ENCODE data around the gene XXYLT1.

Gene XXYLT1

GRCh38 chr3:195025884-195026200, 245.1 kb downstream of the XXYLT1 start:
- DNase-seq (ENCODE audit: low read depth) = no peak

DNA sequence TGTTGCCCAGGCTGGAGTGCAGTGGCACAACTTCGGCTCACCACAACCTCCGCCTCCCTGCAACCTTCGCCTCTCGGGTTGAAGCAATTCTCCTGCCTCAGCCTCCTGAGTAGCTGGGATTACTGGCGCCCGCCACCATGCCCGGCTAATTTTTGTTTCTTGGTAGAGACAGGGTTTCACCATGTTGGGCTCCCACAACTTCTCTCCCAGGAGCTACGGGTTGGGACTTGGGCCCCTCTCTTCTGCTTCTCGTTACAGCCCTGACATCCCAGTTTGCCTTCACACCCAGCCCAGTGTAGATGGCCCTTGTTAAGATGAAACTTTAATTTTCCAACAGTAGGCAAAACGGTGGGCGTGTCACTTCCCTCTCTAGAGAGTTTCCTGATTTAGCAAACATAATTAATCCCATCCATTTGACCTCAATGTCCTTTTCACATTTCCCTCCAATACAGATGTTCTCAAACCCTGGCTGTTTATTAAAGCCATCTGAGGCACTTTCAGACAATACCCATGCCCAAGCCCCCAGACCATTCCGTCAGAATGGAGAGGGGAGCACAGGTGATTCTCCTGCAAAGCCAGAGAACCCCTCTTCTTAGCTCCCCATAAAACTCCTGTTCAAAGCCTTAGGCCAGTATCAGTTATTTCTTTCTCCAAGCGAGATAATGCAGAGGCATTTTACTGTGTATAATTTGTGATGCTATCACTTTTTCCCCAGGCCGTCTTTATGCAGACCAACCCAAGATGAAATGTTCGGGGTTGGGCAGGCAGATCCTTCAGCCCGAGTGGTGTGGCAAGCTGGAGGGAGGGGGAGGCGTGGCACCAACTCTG, 245.7 kb downstream of the XXYLT1 start:
- no peak for DNase-seq (ENCODE audit: low read depth)

GRCh38 chr3:195023989-195024388, 247.0 kb downstream of the XXYLT1 start:
- DNase-seq (ENCODE audit: low read depth) = no peak

GRCh38 chr3:195023576-195023975, 247.4 kb downstream of the XXYLT1 start:
- no peak for DNase-seq (ENCODE audit: low read depth)

DNA sequence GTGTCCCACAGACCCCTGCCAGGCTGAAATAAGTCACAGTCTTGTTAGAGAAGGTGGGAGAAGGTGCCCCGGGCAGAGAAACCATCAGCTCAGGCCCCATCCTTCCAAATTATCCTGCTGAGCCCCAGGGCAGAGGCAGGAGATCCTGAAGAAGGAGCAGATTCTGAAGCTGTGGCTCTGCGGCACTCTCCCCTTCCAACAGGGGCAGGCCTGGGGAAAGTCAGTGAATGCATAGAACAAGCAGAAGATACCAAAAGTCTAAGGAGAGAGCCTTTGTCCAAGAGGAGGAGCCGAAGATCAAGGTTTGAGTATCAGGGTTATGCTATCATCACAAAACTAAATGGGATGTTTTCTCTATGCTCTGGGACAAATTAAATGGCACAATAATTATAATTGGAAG, 249.3 kb downstream of the XXYLT1 start:
- no peak for DNase-seq (ENCODE audit: low read depth)

DNA sequence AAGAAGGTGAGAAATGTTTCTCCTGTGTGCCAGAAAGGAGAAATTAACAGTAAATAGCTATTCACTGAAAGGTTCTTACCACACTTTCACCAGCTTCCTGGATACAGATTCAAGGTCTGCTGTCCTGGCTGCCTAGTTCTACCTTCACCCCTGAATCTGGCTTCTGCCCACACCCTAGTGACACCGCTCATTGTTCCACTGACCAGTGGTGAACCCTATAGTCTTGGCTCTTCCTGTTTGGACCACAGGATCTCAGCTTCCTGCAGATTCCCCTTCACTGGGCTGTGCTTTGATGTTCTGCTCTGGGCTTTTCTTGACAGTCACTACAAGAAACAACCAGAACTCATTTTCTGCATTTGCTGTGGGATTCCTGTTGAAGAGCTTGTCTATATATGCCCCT, 250.0 kb downstream of the XXYLT1 start:
- DNase-seq (ENCODE audit: low read depth) = no peak

DNA sequence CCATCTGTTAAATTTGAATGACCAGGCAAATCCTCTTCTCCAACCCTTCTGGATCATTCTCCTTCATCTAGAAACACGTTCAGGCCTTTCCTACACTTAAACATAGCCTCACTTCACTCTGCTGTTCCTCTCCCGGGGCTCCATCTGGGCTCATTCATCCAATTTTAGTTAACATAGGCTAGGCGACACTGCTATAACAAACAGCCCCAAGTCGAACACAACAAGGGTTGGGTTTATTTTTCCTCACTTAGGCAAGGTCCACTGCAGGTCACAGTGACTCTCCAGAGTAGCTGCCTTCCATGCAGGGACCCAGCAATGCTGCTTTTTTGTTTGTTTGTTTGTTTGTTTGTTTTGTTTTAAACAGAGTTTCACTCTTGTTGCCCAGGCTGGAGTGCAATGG, 250.8 kb downstream of the XXYLT1 start:
- no peak for DNase-seq (ENCODE audit: low read depth)

DNA sequence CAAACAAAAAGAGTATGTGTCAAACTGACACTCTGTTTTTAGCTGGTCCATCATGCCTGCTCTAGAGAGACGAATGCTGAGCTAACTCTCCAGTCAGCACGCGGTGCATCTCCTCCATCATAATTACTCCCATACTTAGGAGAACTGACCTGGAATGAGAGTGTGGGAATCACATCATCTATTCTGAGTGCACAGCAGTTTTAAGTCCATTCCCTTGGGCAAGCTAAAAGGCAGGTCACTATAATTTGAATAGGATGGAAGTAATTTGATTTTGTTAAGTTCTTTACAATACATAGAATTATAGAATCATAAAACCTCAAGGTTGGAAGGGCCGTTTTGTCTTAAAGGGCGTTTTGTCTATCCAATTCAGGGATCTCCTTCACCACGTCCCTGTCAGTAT, 251.6 kb downstream of the XXYLT1 start:
- no peak for DNase-seq (ENCODE audit: low read depth)

All from iris pigment epithelial cell (primary cell).